Neural progenitor cell (in vitro differentiated cells): ENCODE measurements around the gene TRAF5.

Experiments
- EZH2 ChIP-seq: fragments of 200-600 bp; sonication (generic); IDR thresholded peaks from 2 replicates; pipeline ENCODE4 v1.6.1; 2017; ENCODE audit warnings: antibody characterized with exemption, mild to moderate bottlenecking, moderate library complexity
- EZH2phosphoT487 ChIP-seq: fragments of 200-600 bp; sonication (generic); IDR thresholded peaks from 2 replicates; pipeline ENCODE4 v1.6.1; 2017; ENCODE audit warnings: antibody characterized with exemption
- TF ChIP-seq, protein P1 (sequence below): fragments of 200-600 bp; sonication (generic); IDR thresholded peaks from 2 replicates; pipeline ENCODE4 v1.5.1; 2017; ENCODE audit warnings: antibody characterized with exemption, mild to moderate bottlenecking

GRCh38 chr1:211292411-211292810, 34.2 kb upstream of the TRAF5 start:
- TF ChIP-seq, protein P1, sequence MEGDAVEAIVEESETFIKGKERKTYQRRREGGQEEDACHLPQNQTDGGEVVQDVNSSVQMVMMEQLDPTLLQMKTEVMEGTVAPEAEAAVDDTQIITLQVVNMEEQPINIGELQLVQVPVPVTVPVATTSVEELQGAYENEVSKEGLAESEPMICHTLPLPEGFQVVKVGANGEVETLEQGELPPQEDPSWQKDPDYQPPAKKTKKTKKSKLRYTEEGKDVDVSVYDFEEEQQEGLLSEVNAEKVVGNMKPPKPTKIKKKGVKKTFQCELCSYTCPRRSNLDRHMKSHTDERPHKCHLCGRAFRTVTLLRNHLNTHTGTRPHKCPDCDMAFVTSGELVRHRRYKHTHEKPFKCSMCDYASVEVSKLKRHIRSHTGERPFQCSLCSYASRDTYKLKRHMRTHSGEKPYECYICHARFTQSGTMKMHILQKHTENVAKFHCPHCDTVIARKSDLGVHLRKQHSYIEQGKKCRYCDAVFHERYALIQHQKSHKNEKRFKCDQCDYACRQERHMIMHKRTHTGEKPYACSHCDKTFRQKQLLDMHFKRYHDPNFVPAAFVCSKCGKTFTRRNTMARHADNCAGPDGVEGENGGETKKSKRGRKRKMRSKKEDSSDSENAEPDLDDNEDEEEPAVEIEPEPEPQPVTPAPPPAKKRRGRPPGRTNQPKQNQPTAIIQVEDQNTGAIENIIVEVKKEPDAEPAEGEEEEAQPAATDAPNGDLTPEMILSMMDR: no peak
- TF ChIP-seq EZH2 (no peak), EZH2phosphoT487 (no peak)
